Ectodermal cell (in vitro differentiated cells): ENCODE results near the gene SCAI.
"Not testable (repeated sequence)": the region's sequence is repeated elsewhere in the genome, so short reads cannot be mapped to it uniquely, and the experiment has no call there.

Experiments used
- H3K27ac ChIP-seq: 2 replicates; pipeline ENCODE4 v1.7.0; 2013; ENCODE audit warnings: mild to moderate bottlenecking, low read depth, low read length; ENCODE audit not compliant: insufficient read depth, poor library complexity, severe bottlenecking
- H3K27me3 ChIP-seq: 2 replicates; pipeline ENCODE4 v1.7.0; 2013; ENCODE audit warnings: mild to moderate bottlenecking, low read length; ENCODE audit not compliant: insufficient read depth, control insufficient read depth, poor library complexity, severe bottlenecking
- H3K36me3 ChIP-seq: one replicate; pipeline ENCODE4 v1.7.0; 2013; ENCODE audit warnings: low read length; ENCODE audit not compliant: control insufficient read depth, insufficient read depth
- H3K4me1 ChIP-seq: one replicate; pipeline ENCODE4 v1.7.0; 2013; ENCODE audit warnings: low read length; ENCODE audit not compliant: control insufficient read depth, insufficient read depth
- H3K4me3 ChIP-seq: 2 replicates; pipeline ENCODE4 v1.7.0; 2013; ENCODE audit warnings: low read depth, low read length, control low read depth; ENCODE audit not compliant: insufficient read depth
- H3K9me3 ChIP-seq: 2 replicates; pipeline ENCODE4 v1.7.0; 2013; ENCODE audit warnings: mild to moderate bottlenecking, low read length, moderate library complexity; ENCODE audit not compliant: control insufficient read depth
- WGBS, 2 experiments: methylation state at CpG; one replicate each; pipeline ENCODE4 v1.1.7; 2013; ENCODE audit warnings: missing lambda C conversion rate in 2 of 2; 5-methylcytosine and 5-hydroxymethylcytosine counted together

SCAI gene

GRCh38 chr9:125133403-125134329 lies 9.7 kb downstream of the SCAI start:
- no peak overlapping the region for H3K4me3 ChIP-seq
- no peaks in the 10 kb centered on the region for H3K4me1 ChIP-seq
- 100% methylated on average over 1 of the region's 1 CpG; no CpG with 5 or more reads in 1 of the 2 experiments for WGBS, 2 experiments
- no peaks in the 10 kb centered on the region for H3K27me3 ChIP-seq
- H3K36me3 ChIP-seq = no peaks in the 10 kb centered on the region
- H3K27ac ChIP-seq = no peak overlapping the region
- no peaks in the 10 kb centered on the region for H3K9me3 ChIP-seq

GRCh38 chr9:125131778-125132177 lies 11.6 kb downstream of the SCAI start:
- no peak overlapping the region for H3K4me3 ChIP-seq
- H3K4me1 ChIP-seq = no peaks in the 10 kb centered on the region
- no peaks in the 10 kb centered on the region for H3K27me3 ChIP-seq
- WGBS, 2 experiments = 94 to 96% methylated on average over 6 of the region's 6 CpGs
- no peaks in the 10 kb centered on the region for H3K9me3 ChIP-seq
- no peak overlapping the region for H3K27ac ChIP-seq
- H3K36me3 ChIP-seq = no peaks in the 10 kb centered on the region

GRCh38 chr9:125126019-125126746 lies 17.1 kb downstream of the SCAI start:
- Histone ChIP-seq H3K27ac (no peak overlapping the region), H3K27me3 (no peaks in the 10 kb centered on the region), H3K4me1 (no peaks in the 10 kb centered on the region), H3K9me3 (no peaks in the 10 kb centered on the region), H3K4me3 (no peak overlapping the region), H3K36me3 (peaks cover 4% of the 10 kb centered on the region)
- 97 to 100% methylated on average over 2 of the region's 2 CpGs for WGBS, 2 experiments

DNA sequence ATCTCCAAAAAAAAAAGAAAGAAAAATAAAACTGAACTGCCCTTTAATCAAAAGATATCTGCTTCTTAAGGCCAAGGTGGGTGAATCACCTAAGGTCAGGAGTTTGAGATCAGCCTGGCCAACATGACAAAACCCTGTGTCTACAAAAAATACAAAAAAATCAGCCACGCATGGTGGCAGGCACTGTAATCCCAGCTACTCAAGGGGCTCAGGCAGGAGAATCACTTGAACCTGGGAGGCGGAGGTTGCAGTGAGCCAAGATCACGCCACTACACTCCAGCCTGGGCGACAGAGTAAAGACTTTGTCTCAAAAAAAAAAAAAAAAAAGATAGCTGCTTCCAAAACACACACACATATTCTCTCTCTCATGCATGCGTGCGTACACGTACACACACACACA lies 17.8 kb downstream of the SCAI start:
- Histone ChIP-seq H3K4me3 (no peak overlapping the region), H3K27ac (no peak overlapping the region), H3K36me3 (peaks cover 4% of the 10 kb centered on the region), H3K4me1 (no peaks in the 10 kb centered on the region), H3K27me3 (no peaks in the 10 kb centered on the region), H3K9me3 (no peaks in the 10 kb centered on the region)
- 90 to 96% methylated on average over 7 of the region's 7 CpGs for WGBS, 2 experiments

- H3K4me3 ChIP-seq = no peak overlapping the region
- peaks cover 4% of the 10 kb centered on the region for H3K36me3 ChIP-seq
- no peaks in the 10 kb centered on the region for H3K9me3 ChIP-seq
- no peaks in the 10 kb centered on the region for H3K27me3 ChIP-seq
- no peak overlapping the region for H3K27ac ChIP-seq
- 76 to 84% methylated on average over 2 of the region's 2 CpGs for WGBS, 2 experiments
- no peaks in the 10 kb centered on the region for H3K4me1 ChIP-seq
These were observed 22.2 kb downstream of the SCAI start for GRCh38 chr9:125121146-125121545.

- H3K36me3 ChIP-seq = peaks cover 4% of the 10 kb centered on the region
- no peaks in the 10 kb centered on the region for H3K9me3 ChIP-seq
- no peak overlapping the region for H3K4me3 ChIP-seq
- 87 to 90% methylated on average over 4 of the region's 4 CpGs for WGBS, 2 experiments
- H3K4me1 ChIP-seq = no peaks in the 10 kb centered on the region
- H3K27ac ChIP-seq = no peak overlapping the region
- no peaks in the 10 kb centered on the region for H3K27me3 ChIP-seq
These were observed 23.6 kb downstream of the SCAI start for GRCh38 chr9:125119643-125120286.

- H3K4me3 ChIP-seq, H3K36me3 ChIP-seq, H3K27me3 ChIP-seq, H3K27ac ChIP-seq, H3K9me3 ChIP-seq, H3K4me1 ChIP-seq: not testable (repeated sequence)
- 84 to 93% methylated on average over 2 of the region's 2 CpGs for WGBS, 2 experiments
These were observed 24.6 kb downstream of the SCAI start for GRCh38 chr9:125118696-125119095.

- 69 to 83% methylated on average over 3 to 4 of the region's 4 CpGs for WGBS, 2 experiments
These were observed 28.8 kb downstream of the SCAI start for GRCh38 chr9:125114503-125114902.

DNA sequence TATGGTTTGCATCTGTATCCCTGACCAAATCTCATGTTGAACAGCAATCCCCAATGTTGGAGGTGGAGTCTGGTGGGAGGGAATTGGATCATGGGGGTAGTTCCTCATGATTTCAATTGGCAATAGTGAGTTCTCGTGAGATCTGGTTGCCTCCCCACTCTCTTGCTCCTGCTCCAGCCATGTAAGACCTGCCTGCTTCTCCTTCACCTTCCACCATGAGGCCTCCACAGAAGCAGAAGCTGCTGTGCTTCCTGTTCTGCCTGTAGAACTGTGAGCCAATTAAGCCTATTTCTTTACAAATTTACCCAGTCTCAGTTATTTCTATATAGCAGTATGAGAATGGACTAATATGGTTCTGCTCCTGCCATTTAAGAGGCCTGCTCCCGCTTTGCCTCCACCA lies 32.9 kb downstream of the SCAI start:
- no peaks in the 10 kb centered on the region for H3K27me3 ChIP-seq
- H3K9me3 ChIP-seq = no peaks in the 10 kb centered on the region
- H3K36me3 ChIP-seq = no peaks in the 10 kb centered on the region
- H3K4me3 ChIP-seq = no peak overlapping the region
- no peak overlapping the region for H3K27ac ChIP-seq
- WGBS, 2 experiments = 91 to 100% methylated on average over 2 of the region's 2 CpGs
- no peaks in the 10 kb centered on the region for H3K4me1 ChIP-seq

More at GRCh38 chr9:125114503-125114902, 28.8 kb downstream of the SCAI start:
- not testable (repeated sequence) for H3K9me3 ChIP-seq, H3K36me3 ChIP-seq, H3K27ac ChIP-seq, H3K4me1 ChIP-seq, H3K4me3 ChIP-seq, H3K27me3 ChIP-seq

DNA sequence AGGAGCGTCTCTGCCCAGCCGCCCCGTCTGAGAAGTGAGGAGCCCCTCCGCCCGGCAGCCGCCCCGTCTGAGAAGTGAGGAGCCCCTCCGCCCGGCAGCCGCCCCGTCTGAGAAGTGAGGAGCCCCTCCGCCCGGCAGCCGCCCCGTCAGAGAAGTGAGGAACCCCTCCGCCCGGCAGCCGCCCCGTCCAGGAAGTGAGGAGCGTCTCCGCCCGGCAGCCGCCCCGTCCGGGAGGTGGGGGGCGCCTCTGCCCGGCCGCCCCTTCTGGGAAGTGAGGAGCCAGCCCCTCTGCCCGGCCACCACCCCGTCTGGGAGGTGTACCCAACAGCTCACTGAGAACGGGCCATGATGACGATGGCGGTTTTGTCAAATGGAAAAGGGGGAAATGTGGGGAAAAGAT lies 34.8 kb downstream of the SCAI start:
- not testable (repeated sequence) for H3K4me3 ChIP-seq, H3K4me1 ChIP-seq, H3K27ac ChIP-seq, H3K9me3 ChIP-seq, H3K36me3 ChIP-seq, H3K27me3 ChIP-seq
- 96 to 97% methylated on average over 28 to 33 of the region's 33 CpGs for WGBS, 2 experiments
